H9 (cell line): ENCODE data around the gene APRT. TPM values are rescaled to one million over a fixed set of nuclear protein-coding genes. Genes with fewer than 3 reads are reported as not detected.
A peak's percentile ranks its signal among the peaks of the same experiment; 100 is the strongest.

Experiments
- DNase-seq: peaks from one replicate; pipeline ENCODE4 v3.0.0-alpha.2; 2017
- H2AFZ ChIP-seq: one replicate; pipeline ENCODE4 v1.6.1; 2013; ENCODE audit warnings: mild to moderate bottlenecking, low read length, control low read depth, moderate library complexity
- H2AK5ac ChIP-seq: 2 replicates; pipeline ENCODE4 v1.6.1; 2013; ENCODE audit warnings: low read length, control low read depth, mixed read lengths; ENCODE audit not compliant: insufficient read length
- H2BK120ac ChIP-seq: one replicate; pipeline ENCODE4 v1.6.1; 2013; ENCODE audit warnings: low read depth, mild to moderate bottlenecking, low read length, control low read depth, inconsistent platforms; ENCODE audit not compliant: poor library complexity, severe bottlenecking
- H2BK12ac ChIP-seq: 2 replicates; pipeline ENCODE4 v1.6.1; 2013; ENCODE audit warnings: low read length, control low read depth, mixed read lengths, low read depth; ENCODE audit not compliant: insufficient read length
- H2BK15ac ChIP-seq: 2 replicates; pipeline ENCODE4 v1.6.1; 2013; ENCODE audit warnings: low read depth, low read length, control low read depth
- H2BK20ac ChIP-seq: one replicate; pipeline ENCODE4 v1.6.1; 2013; ENCODE audit warnings: low read depth, mild to moderate bottlenecking, low read length, control low read depth, inconsistent platforms; ENCODE audit not compliant: poor library complexity, severe bottlenecking
- H2BK5ac ChIP-seq: 2 replicates; pipeline ENCODE4 v1.6.1; 2013; ENCODE audit warnings: low read length, control low read depth, mixed read lengths; ENCODE audit not compliant: insufficient read length
- H3K14ac ChIP-seq: 2 replicates; pipeline ENCODE4 v1.6.1; 2013; ENCODE audit warnings: low read length, control low read depth; ENCODE audit not compliant: insufficient read depth
- H3K18ac ChIP-seq: 2 replicates; pipeline ENCODE4 v1.6.1; 2013; ENCODE audit warnings: low read depth, mild to moderate bottlenecking, mixed read lengths, low read length, control low read depth; ENCODE audit not compliant: insufficient read length
- H3K23ac ChIP-seq: 2 replicates; pipeline ENCODE4 v1.6.1; 2013; ENCODE audit warnings: low read length, control low read depth, mixed read lengths, low read depth; ENCODE audit not compliant: insufficient read length
- H3K23me2 ChIP-seq: 2 replicates; pipeline ENCODE4 v1.6.1; 2013; ENCODE audit warnings: low read depth, mild to moderate bottlenecking, mixed read lengths, low read length, control low read depth; ENCODE audit not compliant: insufficient read length, poor library complexity, severe bottlenecking
- H3K27ac ChIP-seq: 2 replicates; pipeline ENCODE4 v1.5.1; 2013; ENCODE audit warnings: low read length, control low read depth, mixed read lengths, low read depth; ENCODE audit not compliant: insufficient read length
- H3K27me3 ChIP-seq: 2 replicates; pipeline ENCODE4 v1.6.1; 2013; ENCODE audit warnings: low read length, control low read depth, inconsistent platforms; ENCODE audit not compliant: insufficient read depth
- H3K4ac ChIP-seq: 2 replicates; pipeline ENCODE4 v1.6.1; 2013; ENCODE audit warnings: low read depth, mild to moderate bottlenecking, control low read depth, inconsistent platforms, low read length, moderate library complexity
- H3K4me1 ChIP-seq: 2 replicates; pipeline ENCODE4 v1.6.1; 2013; ENCODE audit warnings: low read length, control low read depth, inconsistent platforms; ENCODE audit not compliant: insufficient read depth
- H3K4me2 ChIP-seq: 2 replicates; pipeline ENCODE4 v1.6.1; 2013; ENCODE audit warnings: low read length, control low read depth, mixed read lengths; ENCODE audit not compliant: insufficient read length, insufficient read depth
- H3K56ac ChIP-seq: 2 replicates; pipeline ENCODE4 v1.6.1; 2013; ENCODE audit warnings: low read depth, mild to moderate bottlenecking, mixed read lengths, low read length, control low read depth; ENCODE audit not compliant: insufficient read length
- H3K79me1 ChIP-seq: 2 replicates; pipeline ENCODE4 v1.6.1; 2013; ENCODE audit warnings: low read depth, mild to moderate bottlenecking, moderate library complexity, low read length, control low read depth, inconsistent platforms; ENCODE audit not compliant: insufficient read depth, poor library complexity, severe bottlenecking
- H3K79me2 ChIP-seq: 2 replicates; pipeline ENCODE4 v1.6.1; 2013; ENCODE audit warnings: low read length, control low read depth, inconsistent platforms; ENCODE audit not compliant: insufficient read depth
- H3K9ac ChIP-seq: 2 replicates; pipeline ENCODE4 v1.6.1; 2013; ENCODE audit warnings: low read length, control low read depth, mixed read lengths; ENCODE audit not compliant: insufficient read length; ENCODE audit errors: extremely low read depth
- H3K9me3 ChIP-seq: one replicate; pipeline ENCODE4 v1.6.1; 2013; ENCODE audit warnings: low read depth, low read length, inconsistent platforms; ENCODE audit not compliant: control insufficient read depth
- H3T11ph ChIP-seq: one replicate; pipeline ENCODE4 v1.6.1; 2013; ENCODE audit warnings: mild to moderate bottlenecking, low read length, control low read depth, inconsistent platforms
- H4K20me1 ChIP-seq: one replicate; pipeline ENCODE4 v1.6.1; 2013; ENCODE audit not compliant: control insufficient read depth, insufficient read length, insufficient read depth
- H4K5ac ChIP-seq: 2 replicates; pipeline ENCODE4 v1.6.1; 2013; ENCODE audit warnings: low read depth, mild to moderate bottlenecking, mixed read lengths, low read length, control low read depth; ENCODE audit not compliant: insufficient read length
- H4K8ac ChIP-seq: replicated peaks from 2 replicates; pipeline ENCODE4 v1.6.1; 2013; ENCODE audit warnings: low read length, control low read depth, mixed read lengths, low read depth; ENCODE audit not compliant: insufficient read length
- H4K91ac ChIP-seq: 2 replicates; pipeline ENCODE4 v1.6.1; 2013; ENCODE audit warnings: low read depth, mild to moderate bottlenecking, moderate library complexity, mixed read lengths, low read length, control low read depth; ENCODE audit not compliant: insufficient read length
- H3K27ac Mint-ChIP-seq, 3 experiments: 2 replicates in 2 of 3; 3 replicates in 1 of 3; pipeline ENCODE4 v1.8.0; 2020 to 2021; ENCODE audit warnings: mixed read lengths in 3 of 3, mild to moderate bottlenecking in 1 of 3, moderate library complexity in 1 of 3
- H3K27me3 Mint-ChIP-seq: 2 replicates; pipeline ENCODE4 v1.8.0; 2021; ENCODE audit warnings: low read depth, mild to moderate bottlenecking, moderate library complexity, mixed read lengths
- H3K36me3 Mint-ChIP-seq, 3 experiments: 2 replicates in 2 of 3; 3 replicates in 1 of 3; pipeline ENCODE4 v1.8.0; 2020 to 2021; ENCODE audit warnings: low read depth in 3 of 3, mixed read lengths in 3 of 3; ENCODE audit not compliant: insufficient read depth in 1 of 3
- H3K4me1 Mint-ChIP-seq, 2 experiments: 2 replicates each; pipeline ENCODE4 v1.8.0; 2020; ENCODE audit warnings: mixed read lengths in 2 of 2
- H3K4me3 Mint-ChIP-seq, 2 experiments: 2 replicates in 1 of 2; 3 replicates in 1 of 2; pipeline ENCODE4 v1.8.0; 2020 to 2021; ENCODE audit warnings: mild to moderate bottlenecking in 2 of 2, mixed read lengths in 2 of 2, moderate library complexity in 1 of 2
- H3K9me3 Mint-ChIP-seq, 2 experiments: 2 replicates in 1 of 2; 3 replicates in 1 of 2; pipeline ENCODE4 v1.8.0; 2020; ENCODE audit warnings: mild to moderate bottlenecking in 2 of 2, mixed read lengths in 2 of 2, moderate library complexity in 1 of 2
- CTCF ChIP-seq: fragments of 200-600 bp; sonication (generic); conservative IDR thresholded peaks from 3 replicates; pipeline ENCODE4 v1.8.0; 2021; ENCODE audit warnings: antibody characterized with exemption, mild to moderate bottlenecking
- WGBS: extraction: QIAGEN DNeasy Blood & Tissue Kit; methylation state at CpG from one replicate; pipeline ENCODE4 v1.1.7; 2013; ENCODE audit warnings: missing lambda C conversion rate, low lambda C conversion rate, mixed read lengths; ENCODE audit not compliant: insufficient read length; ENCODE audit errors: extremely low coverage; 5-methylcytosine and 5-hydroxymethylcytosine counted together
- long read RNA-seq: library from polyadenylated mRNA; unstranded; transcript quantifications from one replicate; pipeline ENCODE4 v2.0.0, GENCODE V29; 2020
- total RNA-seq: library from RNA; stranded (reverse); gene quantifications from 2 replicates; pipeline ENCODE4 v1.2.1, GENCODE V29; 2021

APRT gene, protein sequence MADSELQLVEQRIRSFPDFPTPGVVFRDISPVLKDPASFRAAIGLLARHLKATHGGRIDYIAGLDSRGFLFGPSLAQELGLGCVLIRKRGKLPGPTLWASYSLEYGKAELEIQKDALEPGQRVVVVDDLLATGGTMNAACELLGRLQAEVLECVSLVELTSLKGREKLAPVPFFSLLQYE
- 246 and 254 TPM in 2 replicates for total RNA-seq
- long read RNA-seq, transcript APRT-202 (5 exons, 664 nt) = minor isoform, 51 of 393 reads
- long read RNA-seq, transcript APRT-201 (5 exons, 947 nt) = major isoform, 186 of 393 reads
- long read RNA-seq, transcript APRT-206 (2 exons, 437 nt) = minor isoform, 6 of 393 reads
- long read RNA-seq, transcript APRT-205 (2 exons, 584 nt) = minor isoform, 6 of 393 reads
- long read RNA-seq, partial matches to known transcripts = 47 of 393 reads
- long read RNA-seq, other reads (novel, unspliced or antisense) = 85 of 393 reads

DNA sequence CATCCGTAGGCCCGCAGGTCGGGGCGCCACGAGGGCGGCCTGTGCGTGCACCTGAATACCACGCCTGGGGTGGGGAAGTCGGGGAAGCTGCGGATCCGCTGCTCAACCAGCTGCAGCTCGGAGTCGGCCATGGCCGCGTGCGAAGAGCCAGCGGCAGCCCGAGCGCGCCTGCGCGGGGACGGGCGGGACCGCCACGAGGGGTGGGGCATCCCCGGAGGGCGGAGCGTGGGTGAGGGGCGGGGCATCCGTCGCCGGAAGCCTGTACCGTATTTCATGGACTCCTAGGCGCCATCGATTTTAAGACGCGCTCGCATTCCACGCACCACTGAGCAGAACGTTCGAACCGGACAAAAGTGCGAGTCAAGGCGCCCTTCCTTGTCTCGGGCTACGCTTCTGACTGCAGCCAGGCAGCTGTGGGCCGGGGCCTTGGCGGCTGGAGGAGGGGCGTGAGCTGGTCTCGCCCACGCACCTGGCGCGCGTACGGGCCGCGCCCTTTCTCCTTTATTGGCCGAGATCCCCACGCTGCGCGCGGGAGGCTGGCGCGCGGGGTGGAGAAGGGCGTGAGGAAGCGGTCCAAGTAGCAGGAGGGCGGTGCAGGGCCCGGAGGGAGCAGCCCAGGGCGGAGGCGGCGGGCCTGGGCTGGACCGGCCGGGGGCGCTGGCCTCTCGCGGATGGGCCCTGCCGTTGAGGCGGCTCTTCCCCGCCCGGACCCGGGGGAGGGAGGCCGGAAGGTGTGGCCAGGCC is at the start of gene APRT:
Gene APRT, minus strand, starts transcription at position 160 of the 744 bp plus-strand sequence. Its CDS starts 29 bp downstream, at position 131.
- peak within 1 kb of the TSS; percentile 51 for H2BK120ac ChIP-seq
- H2AK5ac ChIP-seq = no peak within 1 kb of the TSS
- TF ChIP-seq CTCF = peak; percentile 55
- H3K23ac ChIP-seq = no peak within 1 kb of the TSS
- H3K9me3 ChIP-seq = no peaks in the 10 kb centered on the region
- H3K56ac ChIP-seq = no peak within 1 kb of the TSS
- no peak within 1 kb of the TSS for H4K5ac ChIP-seq
- Mint-ChIP-seq H3K27me3 (no peaks in the 10 kb centered on the region; the same call in 1 of the 2 replicates), H3K4me1 (peaks cover 6 to 10% of the 10 kb centered on the region in 2 experiments), H3K36me3 (peaks cover 17 to 40% (median 33%) of the 10 kb centered on the region in 3 experiments; a peak in 6 of 7 replicates), H3K27ac (peak within 1 kb of the TSS; percentile 97 to 98 (median 97)), H3K9me3 (no peaks in the 10 kb centered on the region), H3K4me3 (peak within 1 kb of the TSS; percentile 83 to 93)
- H3K27ac ChIP-seq = no peak within 1 kb of the TSS
- H2BK12ac ChIP-seq = no peak within 1 kb of the TSS
- no peak within 1 kb of the TSS for H2AFZ ChIP-seq
- no peaks in the 10 kb centered on the region for H3K27me3 ChIP-seq
- H3K79me2 ChIP-seq = peaks cover 3% of the 10 kb centered on the region; the same call in 1 of the 2 replicates
- no peak within 1 kb of the TSS for H2BK15ac ChIP-seq
- no peak within 1 kb of the TSS for H2BK20ac ChIP-seq
- peak within 1 kb of the TSS; percentile 81 for H3K4me2 ChIP-seq
- H4K8ac ChIP-seq = no peak within 1 kb of the TSS
- H4K20me1 ChIP-seq = peaks cover 3% of the 10 kb centered on the region
- DNase-seq = peak; percentile 91
- no peak within 1 kb of the TSS for H4K91ac ChIP-seq
- H3K14ac ChIP-seq = peak within 1 kb of the TSS; percentile 91
- H3K18ac ChIP-seq = peak within 1 kb of the TSS; percentile 86
- H3K4ac ChIP-seq = no peak within 1 kb of the TSS; the same call in 1 of the 2 replicates
- no CpG with 5 or more reads among the region's 84 CpGs for WGBS
- H3K79me1 ChIP-seq = no peaks in the 10 kb centered on the region
- no peak within 1 kb of the TSS for H3T11ph ChIP-seq
- H3K9ac ChIP-seq = peak within 1 kb of the TSS; percentile 82
- no peak within 1 kb of the TSS for H2BK5ac ChIP-seq
- H3K4me1 ChIP-seq = no peaks in the 10 kb centered on the region
- H3K23me2 ChIP-seq = peaks cover 9% of the 10 kb centered on the region
